ENCODE data around the gene CDH24. TPM values are rescaled to one million over a fixed set of nuclear protein-coding genes. Genes with fewer than 3 reads are reported as not detected.

CDH24 gene, protein sequence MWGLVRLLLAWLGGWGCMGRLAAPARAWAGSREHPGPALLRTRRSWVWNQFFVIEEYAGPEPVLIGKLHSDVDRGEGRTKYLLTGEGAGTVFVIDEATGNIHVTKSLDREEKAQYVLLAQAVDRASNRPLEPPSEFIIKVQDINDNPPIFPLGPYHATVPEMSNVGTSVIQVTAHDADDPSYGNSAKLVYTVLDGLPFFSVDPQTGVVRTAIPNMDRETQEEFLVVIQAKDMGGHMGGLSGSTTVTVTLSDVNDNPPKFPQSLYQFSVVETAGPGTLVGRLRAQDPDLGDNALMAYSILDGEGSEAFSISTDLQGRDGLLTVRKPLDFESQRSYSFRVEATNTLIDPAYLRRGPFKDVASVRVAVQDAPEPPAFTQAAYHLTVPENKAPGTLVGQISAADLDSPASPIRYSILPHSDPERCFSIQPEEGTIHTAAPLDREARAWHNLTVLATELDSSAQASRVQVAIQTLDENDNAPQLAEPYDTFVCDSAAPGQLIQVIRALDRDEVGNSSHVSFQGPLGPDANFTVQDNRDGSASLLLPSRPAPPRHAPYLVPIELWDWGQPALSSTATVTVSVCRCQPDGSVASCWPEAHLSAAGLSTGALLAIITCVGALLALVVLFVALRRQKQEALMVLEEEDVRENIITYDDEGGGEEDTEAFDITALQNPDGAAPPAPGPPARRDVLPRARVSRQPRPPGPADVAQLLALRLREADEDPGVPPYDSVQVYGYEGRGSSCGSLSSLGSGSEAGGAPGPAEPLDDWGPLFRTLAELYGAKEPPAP
- 7.5 and 16.3 TPM in 2 replicates for total RNA-seq

DNA sequence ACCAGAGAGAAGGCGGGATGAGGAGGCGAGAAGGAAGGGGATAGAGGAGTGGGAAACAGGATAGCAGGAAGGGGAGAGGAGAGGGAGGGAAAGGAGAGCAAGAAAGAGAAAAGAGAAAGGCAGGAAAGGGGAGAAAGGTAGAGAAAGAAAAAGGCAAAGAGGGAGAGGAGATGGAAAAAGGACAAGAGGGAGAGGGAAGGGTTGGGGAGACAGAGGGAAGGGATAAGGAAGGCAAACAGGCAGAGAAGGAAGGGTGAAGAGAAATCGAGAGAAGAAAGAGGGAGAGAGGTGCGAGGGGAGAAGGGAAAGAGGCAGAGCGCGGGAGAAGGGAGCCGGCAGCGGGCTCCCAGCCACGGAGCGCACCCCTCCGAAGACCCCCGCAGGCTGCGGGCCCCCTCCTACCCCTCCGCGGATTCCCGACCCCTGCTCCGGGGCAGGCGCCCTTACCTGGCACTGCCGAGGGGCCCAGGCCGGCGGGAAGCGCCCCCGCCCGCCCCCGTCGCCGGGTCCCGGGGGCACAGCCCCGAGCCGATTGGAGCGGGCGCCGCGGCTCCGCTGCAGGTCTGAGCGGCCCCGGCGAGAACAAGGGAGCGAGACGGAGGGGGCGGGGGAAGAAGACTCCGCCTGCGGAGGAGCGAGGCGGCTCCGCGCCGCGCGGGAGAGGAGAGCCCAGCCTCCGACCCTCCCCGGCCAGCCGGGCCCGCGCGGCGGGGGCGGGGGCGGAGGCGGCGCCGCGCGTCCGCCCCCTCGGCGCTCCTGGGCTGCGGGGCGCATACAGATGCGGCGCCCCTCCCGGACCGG is at the start of gene CDH24:
Gene CDH24 (minus strand): TSS at position 565 of the 801 bp plus-strand sequence. CDS start 1,787 bp downstream, outside the sequence.
- DNase-seq = peak; percentile 77

DNA sequence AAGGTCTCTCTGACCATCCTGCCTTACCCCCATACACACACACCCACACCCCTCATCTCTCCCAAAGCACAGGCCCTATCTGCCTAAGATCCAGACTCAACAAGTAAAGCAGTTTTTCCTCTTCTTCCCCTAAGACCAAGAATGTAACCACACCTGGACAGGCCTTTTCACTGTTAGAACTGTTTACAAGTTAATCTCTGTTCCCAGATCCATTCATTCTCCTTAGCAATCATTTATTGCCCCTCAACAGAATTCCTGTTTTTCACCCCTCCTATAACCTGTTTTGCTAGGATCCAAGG is 49.4 kb upstream of the CDH24 start:
- DNase-seq = no peak

DNA sequence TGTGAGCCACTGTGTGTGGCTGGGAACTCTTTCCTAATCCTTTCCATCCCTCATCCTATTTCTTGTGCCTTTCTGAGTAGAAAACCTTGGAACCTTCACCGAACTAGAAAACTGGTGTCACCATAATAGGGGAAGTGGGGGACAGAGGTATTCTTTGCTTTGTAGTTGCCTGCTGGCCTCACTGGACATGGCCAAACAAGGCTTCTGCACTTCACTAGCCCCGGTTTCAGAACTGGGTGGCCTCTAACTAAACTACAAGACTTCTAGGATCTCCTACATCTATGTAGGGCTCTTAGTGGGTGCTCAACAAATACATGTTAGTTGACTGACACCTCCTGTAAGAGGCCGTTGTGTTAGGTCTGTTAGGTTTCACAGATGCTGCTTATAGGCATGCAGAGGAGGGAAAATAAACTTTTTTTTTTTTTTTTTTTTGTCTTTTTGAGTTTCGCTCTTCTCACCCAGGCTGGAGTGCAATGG is 48.1 kb upstream of the CDH24 start:
- no peak for DNase-seq

DNA sequence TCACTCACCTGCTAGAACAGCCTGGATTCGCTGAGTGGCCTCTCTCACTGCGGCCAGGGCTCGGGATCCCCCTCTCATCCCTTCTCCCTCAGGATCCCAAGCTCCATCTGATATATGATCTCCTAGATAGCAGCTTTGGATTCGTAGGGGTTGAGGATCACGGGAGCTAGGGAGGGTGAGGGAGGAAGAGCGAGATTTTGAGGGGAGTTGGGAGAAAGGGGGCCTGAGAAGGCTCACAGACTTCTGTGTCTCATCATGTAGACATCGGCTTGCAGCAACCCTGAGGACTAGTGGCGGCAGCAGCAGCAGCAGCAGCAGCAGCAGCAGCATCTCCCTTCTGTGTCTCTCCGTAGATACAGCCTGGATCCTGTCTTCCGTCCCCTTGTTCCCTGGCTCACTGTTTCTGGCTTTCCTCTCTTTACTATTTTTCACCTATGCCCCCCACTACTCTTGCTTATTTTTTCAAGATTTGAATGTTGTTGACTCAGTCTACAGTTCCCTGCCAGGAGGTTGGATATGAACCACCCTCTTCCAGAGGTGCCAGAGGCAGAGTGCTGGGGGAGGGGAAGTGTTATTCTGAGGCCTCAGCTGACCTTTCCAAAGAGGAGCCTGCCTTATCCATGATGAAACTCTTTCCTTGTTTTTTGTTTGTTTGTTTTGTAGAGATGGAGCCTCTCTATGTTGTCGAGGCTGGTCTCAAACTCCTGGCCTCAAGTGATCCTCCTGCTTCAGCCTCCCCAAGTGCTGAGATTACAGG is 47.4 kb upstream of the CDH24 start, which contains the start of gene CIROP:
Gene CIROP (minus strand): TSS at position 399 of the 757 bp plus-strand sequence. CDS start 69 bp downstream, at position 330.
- DNase-seq = no peak

DNA sequence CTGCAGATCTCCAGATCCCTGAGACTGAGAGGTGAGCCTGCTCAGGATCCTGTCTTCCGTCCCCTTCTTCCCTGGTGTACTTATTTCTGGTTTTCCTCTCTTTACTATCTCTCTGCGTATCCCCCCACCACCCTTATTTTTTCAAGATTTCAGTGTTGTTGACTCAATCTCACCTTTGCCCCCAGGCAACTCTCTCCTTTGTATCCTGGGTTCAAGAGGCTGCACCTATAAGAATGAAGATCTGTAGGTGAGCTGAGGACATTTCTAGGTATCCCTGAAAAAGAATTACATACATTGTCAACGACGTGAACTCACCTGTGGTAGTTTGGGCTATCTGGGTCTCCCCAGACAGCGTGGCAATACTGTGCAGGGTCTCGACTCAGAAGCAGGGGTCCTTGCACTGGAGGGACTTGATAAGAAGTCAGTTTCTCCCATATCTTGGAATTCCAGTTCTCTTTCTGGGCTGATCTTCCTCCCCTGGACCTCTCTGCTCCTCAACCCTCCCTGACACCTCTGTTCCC is 46.8 kb upstream of the CDH24 start:
- DNase-seq = no peak

DNA sequence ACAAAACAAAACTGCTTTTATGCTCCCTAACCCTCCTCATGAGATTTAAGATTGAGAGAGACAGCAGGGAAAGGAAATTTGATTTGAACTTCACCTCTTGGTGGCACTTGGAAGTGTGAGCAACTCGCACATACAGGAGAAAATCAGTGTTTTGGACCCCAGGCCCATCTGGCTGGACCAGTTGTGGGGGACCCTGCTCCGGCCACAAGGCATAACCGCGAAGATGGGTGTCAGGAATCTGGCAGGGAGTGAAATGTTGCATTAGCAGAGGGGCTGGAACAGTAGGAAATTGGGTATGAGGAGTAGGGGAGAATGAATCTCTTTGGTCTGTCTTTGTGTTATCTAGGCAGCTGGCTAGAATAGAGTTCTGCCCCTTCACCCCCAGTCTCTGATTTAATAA is 46.3 kb upstream of the CDH24 start:
- DNase-seq = no peak

DNA sequence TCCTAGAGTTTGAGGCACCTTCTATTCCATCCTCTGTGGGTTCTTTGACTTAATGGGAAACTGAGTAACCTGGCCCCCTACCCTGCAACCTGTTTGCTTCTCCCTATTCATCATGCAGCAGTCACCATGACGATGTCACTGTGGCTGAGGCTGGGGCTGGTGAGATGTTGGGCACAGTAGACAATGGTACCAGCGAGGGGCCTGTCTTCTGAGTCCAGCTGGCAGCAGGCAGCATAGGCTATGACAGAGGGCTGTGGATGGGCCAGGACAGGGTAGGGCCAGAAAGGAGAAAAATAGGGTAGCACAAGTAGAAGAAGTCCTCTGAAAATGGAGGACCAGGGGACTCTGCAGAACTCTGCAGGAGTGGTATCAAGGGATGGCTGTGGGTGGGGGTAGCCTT is 45.5 kb upstream of the CDH24 start:
- DNase-seq = no peak

DNA sequence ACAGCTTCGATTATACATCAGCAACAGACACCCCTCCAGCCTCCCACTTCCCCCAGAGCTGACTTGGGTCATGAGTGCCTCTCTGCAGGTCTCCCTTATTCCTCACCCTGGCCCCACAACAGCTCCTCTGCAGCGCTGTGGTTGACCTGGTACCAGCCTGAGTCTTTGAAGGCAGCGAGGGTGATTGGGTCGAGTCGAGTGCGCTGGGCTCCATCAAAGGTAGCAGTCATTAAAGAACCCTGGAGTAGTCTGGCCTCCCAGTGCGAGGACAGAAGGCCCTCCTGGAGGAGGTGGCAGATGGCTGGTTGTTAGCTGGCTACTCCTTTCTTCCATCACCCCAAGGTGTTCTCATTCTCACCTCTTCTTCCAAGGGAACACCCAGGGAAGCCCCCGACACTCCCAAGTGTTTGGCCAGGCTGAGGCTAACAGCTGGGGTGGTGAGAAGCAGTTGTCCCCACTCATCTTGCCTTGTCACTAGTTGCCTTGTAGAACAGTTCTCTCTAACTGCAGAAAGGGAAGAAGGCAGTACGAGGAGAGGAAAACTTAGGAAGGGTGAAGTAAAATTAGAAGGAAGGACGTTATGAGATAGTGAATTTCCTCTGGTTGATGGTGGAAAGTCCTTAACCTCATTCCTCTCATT is 44.8 kb upstream of the CDH24 start:
- no peak for DNase-seq

DNA sequence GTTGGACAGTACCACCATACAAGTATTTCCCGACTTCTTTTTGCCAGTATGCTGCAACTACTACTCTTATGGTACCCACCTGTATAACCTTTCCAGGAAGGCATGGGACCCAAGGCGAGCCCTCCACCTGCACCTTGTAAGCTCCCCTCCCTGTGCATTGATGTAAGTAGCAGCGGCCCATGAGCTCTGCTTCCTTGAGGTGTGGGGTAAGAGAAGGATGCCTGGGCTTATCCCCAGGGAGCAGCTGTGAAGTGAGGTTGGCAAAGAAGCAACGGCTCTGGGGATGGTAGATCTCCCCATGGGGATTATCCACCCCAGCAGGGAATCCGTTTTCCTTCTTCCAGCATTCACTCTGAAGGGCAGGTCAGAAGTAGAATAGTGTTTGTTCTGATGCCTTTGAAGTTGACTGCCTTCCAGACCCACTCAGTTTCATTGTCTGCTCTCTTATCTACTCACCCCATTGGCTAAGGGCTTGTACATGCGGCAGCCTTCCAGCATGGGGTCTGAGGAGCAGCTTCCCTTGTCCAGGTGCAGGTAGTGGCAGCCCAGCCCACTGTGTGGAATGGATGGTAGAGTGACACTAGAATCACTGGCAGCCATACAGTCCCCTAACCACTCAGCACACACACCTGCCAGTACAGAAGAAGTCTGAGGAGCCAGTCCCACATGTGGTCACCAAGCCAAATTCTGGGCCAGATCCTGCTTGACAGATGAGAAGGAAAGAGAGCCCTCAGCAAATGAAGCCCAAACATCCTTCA is 44.1 kb upstream of the CDH24 start:
- no peak for DNase-seq

DNA sequence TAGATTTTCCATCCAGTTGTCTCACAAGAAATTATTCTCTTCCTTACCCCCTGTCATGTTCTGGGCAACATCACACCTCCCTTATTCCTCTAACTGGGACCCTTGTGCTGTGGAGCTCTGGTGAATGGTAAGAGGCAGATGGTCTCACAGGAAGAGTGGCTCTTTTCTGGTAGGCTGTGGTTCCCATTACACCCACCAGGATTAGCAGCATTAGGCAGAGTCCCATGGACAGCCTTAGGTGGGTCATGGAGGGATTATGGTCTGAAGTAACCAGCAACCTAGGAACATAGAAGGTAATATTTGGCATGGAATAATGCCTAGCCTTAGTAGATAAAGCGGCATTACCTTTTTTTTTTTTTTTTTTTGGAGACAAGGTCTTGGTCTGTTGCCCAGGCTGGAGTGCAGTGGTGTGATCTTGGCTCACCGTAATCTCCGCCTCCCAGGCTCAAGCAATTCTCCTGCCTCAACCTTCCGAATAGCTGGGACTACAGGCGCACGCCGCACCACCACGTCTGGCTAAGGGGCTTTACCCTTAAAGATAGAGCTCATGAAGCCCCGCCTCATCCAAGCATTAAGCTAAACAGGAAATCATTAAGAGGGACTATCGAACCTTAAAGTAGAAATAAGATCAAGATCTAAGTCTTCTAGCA is 42.0 kb upstream of the CDH24 start:
- DNase-seq = no peak

DNA sequence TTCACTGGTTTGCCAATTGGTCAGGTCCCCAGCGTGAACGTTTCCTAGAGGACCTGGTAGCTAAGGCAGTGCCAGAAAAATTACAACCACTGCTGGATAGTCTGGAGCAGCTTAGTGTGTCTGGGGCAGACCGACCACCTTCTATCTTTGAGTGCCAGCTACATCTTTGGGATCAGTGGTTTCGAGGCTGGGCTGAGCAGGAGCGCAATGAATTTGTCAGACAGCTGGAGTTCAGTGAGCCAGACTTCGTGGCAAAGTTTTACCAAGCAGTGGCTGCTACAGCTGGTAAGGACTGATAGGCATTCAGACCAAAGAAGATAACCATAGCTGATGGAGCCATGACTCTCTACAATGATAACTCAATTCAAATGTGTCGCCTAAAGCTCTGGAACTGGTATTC is 40.5 kb upstream of the CDH24 start:
- DNase-seq = no peak

DNA sequence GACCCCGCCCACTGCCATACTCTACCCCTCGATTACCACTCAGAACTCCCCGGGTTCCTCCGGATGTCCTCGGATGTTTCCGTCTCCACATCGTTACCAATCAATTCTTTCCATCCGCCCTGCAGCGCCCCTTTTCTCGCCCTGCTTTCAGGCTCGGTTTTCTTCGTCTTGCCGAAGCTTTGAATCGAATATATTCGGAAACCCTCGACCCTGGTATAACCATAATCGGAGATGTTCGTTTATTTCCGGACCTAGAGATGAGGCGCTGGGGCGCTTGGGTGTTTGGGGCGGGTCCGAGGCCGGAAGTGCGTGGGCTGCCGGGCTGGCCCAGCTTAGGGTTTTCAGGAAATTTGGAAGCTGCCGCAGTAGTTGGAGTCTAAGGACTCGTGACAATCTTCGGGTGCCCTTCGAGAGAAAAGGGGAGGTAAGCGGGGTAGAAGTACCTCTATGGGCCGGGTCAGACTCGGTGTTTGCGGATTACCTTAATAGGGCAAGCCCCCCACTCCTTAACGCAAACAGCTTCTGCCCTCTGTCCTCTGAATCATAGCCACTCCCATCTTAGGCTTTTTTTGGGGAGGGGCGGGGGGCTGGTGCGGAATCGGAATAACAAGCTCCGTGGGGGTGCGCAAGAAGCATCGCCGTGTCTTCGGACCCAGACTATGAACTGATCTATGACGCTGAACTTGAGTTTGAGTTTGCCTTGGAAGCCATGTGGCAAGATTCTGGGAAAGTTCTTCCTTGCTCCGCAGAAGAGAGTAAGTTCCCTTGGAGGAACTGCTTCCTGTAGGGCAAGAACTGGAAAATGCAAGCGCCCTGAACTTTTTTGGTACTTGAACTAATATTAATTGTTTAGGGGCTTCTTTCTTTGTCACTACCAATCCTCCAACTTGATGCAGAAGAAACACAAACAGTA is 38.1 kb upstream of the CDH24 start, which contains the start of gene C14orf119:
Gene C14orf119 (plus strand): TSS at position 310 of the 913 bp plus-strand sequence. CDS start 2,154 bp downstream, outside the sequence.
- DNase-seq = peak; percentile 100

DNA sequence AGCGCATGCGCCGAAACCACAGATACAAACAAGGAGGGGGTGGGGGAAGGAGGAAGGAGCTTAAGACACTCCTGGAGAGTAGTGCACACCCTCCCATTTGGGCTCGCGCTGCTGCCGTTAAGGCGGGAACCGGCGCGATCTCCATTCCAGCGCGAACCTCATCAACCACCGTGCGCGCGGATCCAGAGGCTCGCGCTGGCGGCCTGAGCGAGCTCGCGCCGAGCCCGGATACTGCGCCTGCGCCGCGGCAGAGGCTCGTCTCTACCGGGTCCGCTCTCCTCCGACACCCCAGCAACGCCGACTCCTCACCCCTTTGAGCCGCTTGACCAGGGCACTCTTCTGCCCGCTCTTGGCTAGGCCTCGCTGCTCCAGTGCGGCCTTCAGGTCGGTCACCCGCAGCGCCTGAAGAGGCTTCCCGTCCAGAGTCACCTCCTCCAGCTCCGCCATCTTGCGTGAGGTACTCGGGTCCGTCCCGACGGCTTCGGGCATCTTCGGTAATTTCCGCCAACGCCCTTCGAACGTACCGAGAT is 37.4 kb upstream of the CDH24 start, which contains the start of gene ACIN1:
Gene ACIN1 (minus strand): TSS at position 471 of the 530 bp plus-strand sequence. CDS start 24 bp downstream, at position 447.
- peak; percentile 92 for DNase-seq

DNA sequence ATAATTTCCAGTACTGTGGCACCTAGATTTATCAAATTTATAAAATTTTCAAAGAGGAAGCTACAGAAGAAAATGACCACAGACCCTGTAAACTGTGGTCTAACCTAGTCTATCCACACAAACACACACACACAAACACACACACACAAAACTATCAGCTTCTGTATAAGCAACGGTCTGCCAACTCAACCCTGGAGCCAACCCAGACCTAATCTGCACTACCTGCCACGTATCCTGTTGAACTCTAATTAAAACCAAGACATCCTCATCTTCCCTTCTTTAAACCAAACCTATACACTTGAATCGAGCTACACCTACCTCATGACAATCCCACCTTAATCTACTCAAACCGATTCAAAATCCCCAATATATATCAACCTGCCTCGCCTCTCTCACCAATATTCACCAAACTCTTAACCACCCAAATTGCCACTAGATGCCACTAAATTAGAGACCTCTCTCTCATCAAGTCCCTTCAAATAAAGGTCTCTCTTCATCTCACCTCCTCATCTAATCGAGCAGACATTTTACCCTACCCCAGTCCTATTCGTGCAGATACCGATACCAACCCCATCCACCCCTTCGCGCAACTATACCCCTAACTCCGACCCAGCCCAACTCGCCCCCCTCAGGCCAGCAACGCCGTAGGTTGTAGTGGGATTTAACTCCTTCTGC is 36.8 kb upstream of the CDH24 start:
- DNase-seq = no peak

DNA sequence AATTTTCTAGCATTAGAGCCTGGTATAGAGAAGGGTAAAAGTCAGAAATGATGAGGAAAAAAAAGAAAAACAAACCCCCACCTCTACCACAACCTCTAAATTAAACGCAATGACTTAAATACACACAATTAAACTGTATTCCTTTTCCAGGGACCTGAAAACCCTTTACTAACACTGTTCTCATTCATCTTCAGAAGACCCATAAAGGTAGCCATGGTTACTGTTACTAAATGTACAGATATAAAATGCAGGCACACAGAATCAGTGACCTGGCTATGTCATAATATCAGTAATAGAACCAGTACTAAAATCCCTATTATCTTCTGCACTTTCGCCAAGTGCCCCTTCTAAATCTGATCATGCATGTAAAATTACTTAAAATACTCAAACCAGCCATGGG is 36.2 kb upstream of the CDH24 start:
- DNase-seq = no peak

DNA sequence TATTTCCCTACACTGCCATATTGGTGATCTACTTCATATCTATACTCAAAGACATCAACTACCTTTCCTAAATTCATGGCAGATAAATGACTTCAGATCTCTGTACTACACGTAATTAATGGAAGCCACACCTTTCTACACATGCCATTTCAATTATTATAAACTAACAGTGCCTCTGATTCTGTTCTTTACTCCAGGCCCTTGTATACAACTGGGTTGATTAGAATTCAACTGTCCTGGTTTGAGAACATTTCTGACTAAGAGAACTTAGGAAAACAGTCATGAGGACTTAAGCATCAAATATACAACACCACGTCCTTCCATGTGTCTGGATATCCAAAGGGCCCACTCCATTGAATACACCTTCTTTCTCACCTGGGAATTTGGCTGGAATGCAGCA is 35.8 kb upstream of the CDH24 start:
- DNase-seq = no peak

DNA sequence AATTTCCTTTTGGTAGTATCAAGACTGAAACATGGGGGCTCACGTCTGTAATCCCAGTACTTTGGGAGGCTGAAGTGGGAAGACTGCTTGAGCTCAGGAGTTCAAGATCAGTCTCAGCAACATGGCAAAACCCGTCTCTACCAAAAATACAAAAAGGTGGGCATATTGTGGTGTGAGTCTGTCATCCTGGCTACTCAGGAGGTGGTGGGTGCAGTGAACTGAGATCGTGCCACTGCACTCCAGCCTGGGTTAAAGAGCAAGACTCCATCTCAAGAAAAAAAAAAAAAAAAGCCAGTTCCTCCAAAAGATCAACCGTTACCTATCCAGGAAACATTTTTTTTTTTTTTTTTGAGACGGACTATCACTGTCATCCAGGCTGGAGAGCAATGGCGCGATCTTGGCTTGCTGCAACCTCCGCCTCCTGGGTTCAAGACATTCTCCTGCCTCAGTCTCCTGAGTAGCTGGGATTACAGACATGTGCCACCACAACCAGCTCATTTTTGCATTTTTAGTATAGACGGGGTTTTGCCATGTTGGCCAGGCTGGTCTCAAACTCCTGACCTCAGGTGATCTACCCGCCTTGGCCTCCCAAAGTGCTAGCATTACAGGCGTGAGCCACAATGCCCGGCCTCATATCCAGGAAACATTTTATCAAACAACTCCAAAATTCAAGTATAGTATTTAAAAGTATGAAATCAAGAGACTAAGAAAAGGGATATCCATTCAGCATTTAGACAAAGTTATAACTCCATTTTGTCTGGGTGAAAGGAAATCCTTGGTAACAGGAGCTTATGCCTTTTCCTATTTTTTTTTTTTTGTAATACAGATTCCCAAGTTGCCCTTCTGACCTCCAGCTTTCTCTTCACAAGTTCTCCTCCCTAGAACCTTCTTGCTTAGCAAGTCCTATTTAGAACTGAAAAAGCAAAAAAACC is 34.2 kb upstream of the CDH24 start:
- no peak for DNase-seq

Data from dermis blood vessel endothelial cell (primary cell).